ENCODE results near the gene ACCS. TPM values are rescaled to one million over a fixed set of nuclear protein-coding genes. Genes with fewer than 3 reads are reported as not detected.

ACCS gene
- total and polyA plus RNA-seq, 2 experiments from 2014 or later: 9.9 to 21.4 TPM

GRCh38 chr11:44029977-44030911 lies 35.8 kb upstream of the ACCS start:
- H3K4me1 ChIP-seq (ENCODE audit: insufficient read depth): peaks cover 5% of the 10 kb centered on the region
- DNase-seq (ENCODE audit: low spot score): peak; percentile 75
- H3K9me3 ChIP-seq (ENCODE audit: low read depth): no peaks in the 10 kb centered on the region
- WGBS (ENCODE audit: low lambda C conversion rate, missing lambda C conversion rate): 24% methylated on average over 5 of the region's 5 CpGs
- no peaks in the 10 kb centered on the region for H3K9me2 ChIP-seq (replicated peaks; ENCODE audit: insufficient read depth)
- peak overlapping the region; percentile 63 for H3K27ac ChIP-seq
- H2AFZ ChIP-seq: no peak overlapping the region
- no peaks in the 10 kb centered on the region for H4K20me1 ChIP-seq (ENCODE audit: insufficient read depth, poor library complexity, severe bottlenecking)
- H3K36me3 ChIP-seq (replicated peaks; ENCODE audit: insufficient read depth, low read depth): no peaks in the 10 kb centered on the region
- TF ChIP-seq EZH2phosphoT487 (IDR thresholded peaks at IDR 0.05; ENCODE audit: low read depth, severe bottlenecking, unreplicated experiment) (no peak), CTCF (IDR thresholded peaks at IDR 0.05; ENCODE audit: poor library complexity) (no peak), EZH2 (IDR thresholded peaks at IDR 0.05; ENCODE audit: borderline replicate concordance) (no peak)
- no peak overlapping the region for H3K4me3 ChIP-seq
- H3K79me2 ChIP-seq: no peaks in the 10 kb centered on the region
- H3K27me3 ChIP-seq: no peaks in the 10 kb centered on the region
- H3K4me2 ChIP-seq: peak overlapping the region; percentile 17

- Histone ChIP-seq H3K4me3 (no peak overlapping the region), H3K27ac (peak overlapping the region; percentile 63), H3K4me2 (no peak overlapping the region), H4K20me1 (ENCODE audit: insufficient read depth, poor library complexity, severe bottlenecking) (no peaks in the 10 kb centered on the region), H3K9me2 (replicated peaks; ENCODE audit: insufficient read depth) (no peaks in the 10 kb centered on the region), H2AFZ (no peak overlapping the region), H3K36me3 (replicated peaks; ENCODE audit: insufficient read depth, low read depth) (no peaks in the 10 kb centered on the region), H3K79me2 (no peaks in the 10 kb centered on the region), H3K9me3 (ENCODE audit: low read depth) (no peaks in the 10 kb centered on the region), H3K27me3 (no peaks in the 10 kb centered on the region), H3K4me1 (ENCODE audit: insufficient read depth) (peaks cover 5% of the 10 kb centered on the region)
- DNase-seq (ENCODE audit: low spot score): no peak
- TF ChIP-seq EZH2phosphoT487 (IDR thresholded peaks at IDR 0.05; ENCODE audit: low read depth, severe bottlenecking, unreplicated experiment) (no peak), EZH2 (IDR thresholded peaks at IDR 0.05; ENCODE audit: borderline replicate concordance) (no peak), CTCF (IDR thresholded peaks at IDR 0.05; ENCODE audit: poor library complexity) (no peak)
- WGBS (ENCODE audit: low lambda C conversion rate, missing lambda C conversion rate): 49% methylated on average over 5 of the region's 5 CpGs
Observed at GRCh38 chr11:44030996-44031395, 35.1 kb upstream of the ACCS start.

GRCh38 chr11:44031549-44031948 lies 34.5 kb upstream of the ACCS start:
- Histone ChIP-seq H3K9me2 (replicated peaks; ENCODE audit: insufficient read depth) (no peaks in the 10 kb centered on the region), H4K20me1 (ENCODE audit: insufficient read depth, poor library complexity, severe bottlenecking) (no peaks in the 10 kb centered on the region), H3K9me3 (ENCODE audit: low read depth) (no peaks in the 10 kb centered on the region), H3K4me3 (no peak overlapping the region), H3K27ac (peak overlapping the region; percentile 63), H3K4me2 (no peak overlapping the region), H3K79me2 (no peaks in the 10 kb centered on the region), H3K4me1 (ENCODE audit: insufficient read depth) (peaks cover 5% of the 10 kb centered on the region), H3K27me3 (no peaks in the 10 kb centered on the region), H2AFZ (no peak overlapping the region), H3K36me3 (replicated peaks; ENCODE audit: insufficient read depth, low read depth) (no peaks in the 10 kb centered on the region)
- whole genome bisulfite sequencing (ENCODE audit: low lambda C conversion rate, missing lambda C conversion rate): 92% methylated on average over 5 of the region's 5 CpGs
- TF ChIP-seq CTCF (IDR thresholded peaks at IDR 0.05; ENCODE audit: poor library complexity) (no peak), EZH2phosphoT487 (IDR thresholded peaks at IDR 0.05; ENCODE audit: low read depth, severe bottlenecking, unreplicated experiment) (no peak), EZH2 (IDR thresholded peaks at IDR 0.05; ENCODE audit: borderline replicate concordance) (no peak)
- no peak for DNase-seq (ENCODE audit: low spot score)
